Measurements from ENCODE around the gene PTMA. TPM values are rescaled to one million over a fixed set of nuclear protein-coding genes. Genes with fewer than 3 reads are reported as not detected.

PTMA gene
- total and polyA plus RNA-seq, 9 of the 15 experiments (the other 6 are each of a cell fraction or from before 2014, with no cell fraction given), result 429 to 2,322 (median 1,578) TPM

DNA sequence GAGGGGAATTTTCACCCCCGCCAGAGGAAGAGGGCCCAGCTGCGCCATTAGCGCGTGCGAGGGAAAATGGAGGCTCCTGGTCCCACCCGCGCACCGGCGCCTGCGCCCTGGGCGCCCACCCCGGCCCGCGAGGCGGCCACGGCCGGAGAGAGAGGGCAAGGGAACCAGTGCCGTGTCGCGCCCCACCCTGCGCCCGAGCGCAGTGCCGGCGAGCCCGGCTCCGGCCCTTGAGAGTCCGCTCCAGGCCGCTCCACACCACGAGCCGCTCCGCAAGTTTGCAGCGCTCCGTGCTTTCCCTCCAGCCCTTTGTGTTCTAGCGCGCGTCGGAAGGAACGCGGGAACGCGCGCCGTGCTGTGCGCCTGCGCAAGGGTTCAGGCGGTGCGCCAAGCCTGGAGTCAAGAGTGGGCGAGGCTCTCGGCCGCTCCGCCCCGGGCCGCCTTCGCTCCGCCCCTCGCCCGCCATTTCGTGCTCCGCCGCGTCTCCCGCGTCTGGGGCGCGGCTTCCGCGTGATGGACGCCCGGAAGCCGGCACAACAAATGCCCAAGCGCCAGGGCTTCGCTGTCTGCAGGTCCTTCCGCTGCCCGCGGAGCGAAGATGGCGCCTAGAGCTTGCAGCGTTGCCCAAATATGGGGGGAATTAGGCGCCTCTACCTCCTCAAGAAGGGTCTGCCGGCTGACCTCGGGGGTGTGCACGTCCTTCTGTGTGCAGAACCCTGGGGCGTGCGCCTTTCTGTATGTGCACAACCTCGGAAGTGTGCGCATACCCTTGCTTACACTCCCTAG, 46.1 kb upstream of the PTMA start (continued):
- TF ChIP-seq, protein P1, sequence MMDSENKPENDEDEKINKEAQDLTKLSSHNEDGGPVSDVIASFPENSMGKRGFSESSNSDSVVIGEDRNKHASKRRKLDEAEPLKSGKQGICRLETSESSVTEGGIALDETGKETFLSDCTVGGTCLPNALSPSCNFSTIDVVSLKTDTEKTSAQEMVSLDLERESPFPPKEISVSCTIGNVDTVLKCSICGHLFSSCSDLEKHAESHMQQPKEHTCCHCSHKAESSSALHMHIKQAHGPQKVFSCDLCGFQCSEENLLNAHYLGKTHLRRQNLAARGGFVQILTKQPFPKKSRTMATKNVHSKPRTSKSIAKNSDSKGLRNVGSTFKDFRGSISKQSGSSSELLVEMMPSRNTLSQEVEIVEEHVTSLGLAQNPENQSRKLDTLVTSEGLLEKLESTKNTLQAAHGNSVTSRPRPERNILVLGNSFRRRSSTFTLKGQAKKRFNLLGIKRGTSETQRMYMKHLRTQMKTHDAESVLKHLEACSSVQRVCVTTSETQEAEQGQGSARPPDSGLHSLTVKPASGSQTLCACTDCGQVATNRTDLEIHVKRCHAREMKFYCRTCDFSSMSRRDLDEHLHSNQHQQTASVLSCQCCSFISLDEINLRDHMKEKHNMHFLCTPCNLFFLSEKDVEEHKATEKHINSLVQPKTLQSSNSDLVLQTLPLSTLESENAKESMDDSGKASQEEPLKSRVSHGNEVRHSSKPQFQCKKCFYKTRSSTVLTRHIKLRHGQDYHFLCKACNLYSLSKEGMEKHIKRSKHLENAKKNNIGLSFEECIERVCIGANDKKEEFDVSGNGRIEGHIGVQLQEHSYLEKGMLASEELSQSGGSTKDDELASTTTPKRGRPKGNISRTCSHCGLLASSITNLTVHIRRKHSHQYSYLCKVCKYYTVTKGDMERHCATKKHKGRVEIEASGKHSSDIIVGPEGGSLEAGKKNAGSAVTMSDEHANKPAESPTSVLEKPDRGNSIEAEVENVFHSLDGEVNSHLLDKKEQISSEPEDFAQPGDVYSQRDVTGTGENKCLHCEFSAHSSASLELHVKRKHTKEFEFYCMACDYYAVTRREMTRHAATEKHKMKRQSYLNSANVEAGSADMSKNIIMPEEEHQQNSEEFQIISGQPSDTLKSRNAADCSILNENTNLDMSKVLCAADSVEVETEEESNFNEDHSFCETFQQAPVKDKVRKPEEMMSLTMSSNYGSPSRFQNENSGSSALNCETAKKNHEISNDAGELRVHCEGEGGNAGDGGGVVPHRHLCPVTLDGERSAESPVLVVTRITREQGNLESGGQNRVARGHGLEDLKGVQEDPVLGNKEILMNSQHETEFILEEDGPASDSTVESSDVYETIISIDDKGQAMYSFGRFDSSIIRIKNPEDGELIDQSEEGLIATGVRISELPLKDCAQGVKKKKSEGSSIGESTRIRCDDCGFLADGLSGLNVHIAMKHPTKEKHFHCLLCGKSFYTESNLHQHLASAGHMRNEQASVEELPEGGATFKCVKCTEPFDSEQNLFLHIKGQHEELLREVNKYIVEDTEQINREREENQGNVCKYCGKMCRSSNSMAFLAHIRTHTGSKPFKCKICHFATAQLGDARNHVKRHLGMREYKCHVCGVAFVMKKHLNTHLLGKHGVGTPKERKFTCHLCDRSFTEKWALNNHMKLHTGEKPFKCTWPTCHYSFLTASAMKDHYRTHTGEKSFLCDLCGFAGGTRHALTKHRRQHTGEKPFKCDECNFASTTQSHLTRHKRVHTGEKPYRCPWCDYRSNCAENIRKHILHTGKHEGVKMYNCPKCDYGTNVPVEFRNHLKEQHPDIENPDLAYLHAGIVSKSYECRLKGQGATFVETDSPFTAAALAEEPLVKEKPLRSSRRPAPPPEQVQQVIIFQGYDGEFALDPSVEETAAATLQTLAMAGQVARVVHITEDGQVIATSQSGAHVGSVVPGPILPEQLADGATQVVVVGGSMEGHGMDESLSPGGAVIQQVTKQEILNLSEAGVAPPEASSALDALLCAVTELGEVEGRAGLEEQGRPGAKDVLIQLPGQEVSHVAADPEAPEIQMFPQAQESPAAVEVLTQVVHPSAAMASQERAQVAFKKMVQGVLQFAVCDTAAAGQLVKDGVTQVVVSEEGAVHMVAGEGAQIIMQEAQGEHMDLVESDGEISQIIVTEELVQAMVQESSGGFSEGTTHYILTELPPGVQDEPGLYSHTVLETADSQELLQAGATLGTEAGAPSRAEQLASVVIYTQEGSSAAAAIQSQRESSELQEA (IDR thresholded peaks at IDR 0.05; ENCODE audit: low read depth), result no peak
- TF ChIP-seq ZNF57 (CRISPR knock-in tag; IDR thresholded peaks at IDR 0.05) (no peak), SRSF9 (IDR thresholded peaks at IDR 0.05; ENCODE audit: borderline replicate concordance, low read depth, low read length) (no peak), HMGN3 (IDR thresholded peaks at IDR 0.05; ENCODE audit: borderline replicate concordance, extremely low read depth, insufficient read length, low read depth, low read length) (peak; percentile 68), RBFOX2 (IDR thresholded peaks at IDR 0.05; ENCODE audit: low read depth, low read length) (peak; percentile 81), FOXM1 (IDR thresholded peaks at IDR 0.05; ENCODE audit: low read depth) (no peak), FOXM1 (CRISPR knock-in tag; IDR thresholded peaks at IDR 0.05; ENCODE audit: low read depth) (peak; percentile 77; the same call in 1 of the 2 replicates), ZNF431 (CRISPR knock-in tag; IDR thresholded peaks at IDR 0.05) (0 out of 2 replicates have a peak, but pooled peaks have one; percentile 52), SMAD1 (IDR thresholded peaks at IDR 0.05; ENCODE audit: low read depth, low read length, partially characterized antibody) (no peak), FOXJ2 (tag; IDR thresholded peaks at IDR 0.05) (no peak), ARNT (IDR thresholded peaks at IDR 0.05) (no peak), RBM14 (IDR thresholded peaks at IDR 0.05; ENCODE audit: borderline replicate concordance, insufficient read depth, low read depth, low read length) (no peak), EGR1 (conservative IDR thresholded peaks at IDR 0.05) (no peak), CBX2 (IDR thresholded peaks at IDR 0.05; ENCODE audit: insufficient read depth, low read length, poor library complexity, severe bottlenecking) (no peak), E2F3 (CRISPR knock-in tag; IDR thresholded peaks at IDR 0.05) (0 out of 2 replicates have a peak, but pooled peaks have one; percentile 20)
- TF ChIP-seq, protein P2, sequence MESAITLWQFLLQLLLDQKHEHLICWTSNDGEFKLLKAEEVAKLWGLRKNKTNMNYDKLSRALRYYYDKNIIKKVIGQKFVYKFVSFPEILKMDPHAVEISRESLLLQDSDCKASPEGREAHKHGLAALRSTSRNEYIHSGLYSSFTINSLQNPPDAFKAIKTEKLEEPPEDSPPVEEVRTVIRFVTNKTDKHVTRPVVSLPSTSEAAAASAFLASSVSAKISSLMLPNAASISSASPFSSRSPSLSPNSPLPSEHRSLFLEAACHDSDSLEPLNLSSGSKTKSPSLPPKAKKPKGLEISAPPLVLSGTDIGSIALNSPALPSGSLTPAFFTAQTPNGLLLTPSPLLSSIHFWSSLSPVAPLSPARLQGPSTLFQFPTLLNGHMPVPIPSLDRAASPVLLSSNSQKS (CRISPR knock-in tag; IDR thresholded peaks at IDR 0.05), result no peak
- TF ChIP-seq, protein P3, sequence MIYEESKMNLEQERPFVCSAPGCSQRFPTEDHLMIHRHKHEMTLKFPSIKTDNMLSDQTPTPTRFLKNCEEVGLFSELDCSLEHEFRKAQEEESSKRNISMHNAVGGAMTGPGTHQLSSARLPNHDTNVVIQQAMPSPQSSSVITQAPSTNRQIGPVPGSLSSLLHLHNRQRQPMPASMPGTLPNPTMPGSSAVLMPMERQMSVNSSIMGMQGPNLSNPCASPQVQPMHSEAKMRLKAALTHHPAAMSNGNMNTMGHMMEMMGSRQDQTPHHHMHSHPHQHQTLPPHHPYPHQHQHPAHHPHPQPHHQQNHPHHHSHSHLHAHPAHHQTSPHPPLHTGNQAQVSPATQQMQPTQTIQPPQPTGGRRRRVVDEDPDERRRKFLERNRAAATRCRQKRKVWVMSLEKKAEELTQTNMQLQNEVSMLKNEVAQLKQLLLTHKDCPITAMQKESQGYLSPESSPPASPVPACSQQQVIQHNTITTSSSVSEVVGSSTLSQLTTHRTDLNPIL (CRISPR knock-in tag; IDR thresholded peaks at IDR 0.05), result no peak

All from K562 (cell line).